HCT116 (cell line): Measurements from ENCODE around the gene OLA1.

Experiments
- CBX3 ChIP-seq: IDR thresholded peaks from 2 replicates; pipeline ENCODE4 v1.6.1; 2012; ENCODE audit warnings: low read depth
- CEBPB ChIP-seq: IDR thresholded peaks from 2 replicates; pipeline ENCODE4 v1.6.1; 2012; ENCODE audit warnings: low read depth
- POLR2A ChIP-seq: IDR thresholded peaks from 2 replicates; pipeline ENCODE4 v1.7.0; 2011; ENCODE audit warnings: borderline replicate concordance; ENCODE audit not compliant: insufficient read depth, insufficient read length; ENCODE audit errors: extremely low read depth
- YY1 ChIP-seq: IDR thresholded peaks from 2 replicates; pipeline ENCODE4 v1.6.1; 2011; ENCODE audit warnings: low read length, low read depth, moderate library complexity, mild to moderate bottlenecking; ENCODE audit not compliant: insufficient replicate concordance; ENCODE audit errors: extremely low read depth
- ZNF274 ChIP-seq: fragments of 200-500 bp; sonication (Bioruptor generic); IDR thresholded peaks from 2 replicates; pipeline ENCODE4 v1.6.1; 2014; ENCODE audit warnings: mild to moderate bottlenecking, low read depth, low read length, inconsistent platforms
- TF ChIP-seq, protein P1 (sequence below), 3 experiments: fragments of 200-600 bp in 1 of 3; sonication (generic) in 1 of 3; IDR thresholded peaks in 2 of 3; conservative IDR thresholded peaks in 1 of 3; 2 replicates each; pipeline ENCODE4 v1.5.1; 2012 to 2017; ENCODE audit warnings: low read depth in 2 of 3, low read length in 2 of 3, antibody characterized with exemption in 1 of 3, borderline replicate concordance in 1 of 3, control low read depth in 1 of 3, mild to moderate bottlenecking in 1 of 3, mixed read lengths in 1 of 3, mixed run types in 1 of 3, moderate library complexity in 1 of 3; ENCODE audit not compliant: insufficient read depth in 1 of 3

DNA sequence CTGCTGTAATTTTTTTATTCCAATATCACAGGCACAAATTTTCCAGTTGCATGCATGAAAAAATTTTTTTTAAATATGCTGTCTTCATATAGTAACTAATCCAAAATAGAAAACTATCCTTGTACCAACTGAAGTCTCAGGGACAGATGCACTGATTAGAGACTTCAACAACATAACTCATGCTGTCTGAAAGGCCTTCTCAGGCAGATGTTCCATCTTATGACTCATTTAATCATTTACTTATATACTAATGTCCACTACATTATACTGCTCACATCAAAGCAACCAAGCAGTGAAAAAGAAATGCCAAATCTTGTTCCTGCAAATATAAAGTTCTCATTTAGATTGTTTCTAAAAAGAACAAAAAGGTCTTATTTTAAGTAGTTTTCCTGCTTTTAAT, 53.1 kb downstream of the OLA1 start:
- TF ChIP-seq, protein P1, sequence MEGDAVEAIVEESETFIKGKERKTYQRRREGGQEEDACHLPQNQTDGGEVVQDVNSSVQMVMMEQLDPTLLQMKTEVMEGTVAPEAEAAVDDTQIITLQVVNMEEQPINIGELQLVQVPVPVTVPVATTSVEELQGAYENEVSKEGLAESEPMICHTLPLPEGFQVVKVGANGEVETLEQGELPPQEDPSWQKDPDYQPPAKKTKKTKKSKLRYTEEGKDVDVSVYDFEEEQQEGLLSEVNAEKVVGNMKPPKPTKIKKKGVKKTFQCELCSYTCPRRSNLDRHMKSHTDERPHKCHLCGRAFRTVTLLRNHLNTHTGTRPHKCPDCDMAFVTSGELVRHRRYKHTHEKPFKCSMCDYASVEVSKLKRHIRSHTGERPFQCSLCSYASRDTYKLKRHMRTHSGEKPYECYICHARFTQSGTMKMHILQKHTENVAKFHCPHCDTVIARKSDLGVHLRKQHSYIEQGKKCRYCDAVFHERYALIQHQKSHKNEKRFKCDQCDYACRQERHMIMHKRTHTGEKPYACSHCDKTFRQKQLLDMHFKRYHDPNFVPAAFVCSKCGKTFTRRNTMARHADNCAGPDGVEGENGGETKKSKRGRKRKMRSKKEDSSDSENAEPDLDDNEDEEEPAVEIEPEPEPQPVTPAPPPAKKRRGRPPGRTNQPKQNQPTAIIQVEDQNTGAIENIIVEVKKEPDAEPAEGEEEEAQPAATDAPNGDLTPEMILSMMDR (IDR thresholded peaks at IDR 0.05 in 2 of 3, conservative IDR thresholded peaks at IDR 0.05 in 1 of 3; ENCODE audit: borderline replicate concordance in 1 of 3, insufficient read depth in 1 of 3, low read depth in 2 of 3, low read length in 2 of 3) = no peak
- TF ChIP-seq POLR2A (no peak), CEBPB (no peak), ZNF274 (no peak), CBX3 (no peak), YY1 (no peak)
